SKM-1 (cell line): ENCODE measurements around the gene KLHL29.
A peak's percentile ranks its signal among the peaks of the same experiment; 100 is the strongest.

Source experiments
- DNase-seq: peaks from one replicate; lab custom pipeline; 2025; ENCODE audit not compliant: unreplicated experiment; lab: John Stamatoyannopoulos, UW

KLHL29 gene

GRCh38 chr2:23468474-23469141 lies 83.6 kb downstream of the KLHL29 start:
- DNase-seq = no peak

- no peak for DNase-seq
Observed at GRCh38 chr2:23469142-23469540, 84.2 kb downstream of the KLHL29 start.

DNA sequence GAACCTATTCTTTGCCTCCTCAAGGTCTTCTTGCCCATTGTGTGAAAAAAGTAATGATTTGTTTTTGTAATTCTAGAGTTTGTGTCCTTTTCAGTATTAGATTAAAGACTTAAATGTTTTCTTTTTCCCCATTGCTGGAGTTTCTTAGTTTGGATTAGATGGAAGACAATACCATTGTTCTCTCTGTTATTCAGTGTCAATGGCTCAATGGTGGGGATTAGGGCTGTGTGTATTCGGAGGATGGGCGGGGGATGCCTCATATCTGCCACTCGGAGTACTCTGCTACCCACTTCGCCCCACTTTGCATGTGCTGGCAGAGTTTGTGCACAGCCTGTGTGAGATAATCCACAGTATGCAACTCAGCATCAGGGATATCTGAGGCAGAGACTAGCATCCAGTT lies 90.1 kb downstream of the KLHL29 start:
- no peak for DNase-seq

- no peak for DNase-seq
Observed at GRCh38 chr2:23475473-23475872, 90.5 kb downstream of the KLHL29 start.

DNA sequence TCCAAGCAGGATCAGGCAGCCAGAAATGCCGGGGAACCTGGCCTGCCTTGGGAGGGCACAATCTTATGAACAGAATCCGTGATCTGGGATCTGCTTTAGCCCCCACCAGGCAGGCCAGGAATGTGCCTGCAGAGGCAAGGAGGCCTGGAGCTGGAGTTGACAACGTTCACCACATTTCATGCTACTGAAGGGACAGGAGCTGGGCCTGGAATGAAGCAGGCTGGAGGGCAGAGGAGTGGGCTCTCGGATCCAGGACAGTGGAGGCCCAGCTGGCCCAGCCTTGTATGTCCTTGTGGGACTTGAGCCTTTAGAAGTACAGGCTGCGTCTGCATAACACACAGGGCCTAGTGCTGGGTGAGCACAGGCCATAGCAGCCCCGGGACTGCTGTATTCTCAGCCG lies 91.8 kb downstream of the KLHL29 start:
- DNase-seq = no peak

DNA sequence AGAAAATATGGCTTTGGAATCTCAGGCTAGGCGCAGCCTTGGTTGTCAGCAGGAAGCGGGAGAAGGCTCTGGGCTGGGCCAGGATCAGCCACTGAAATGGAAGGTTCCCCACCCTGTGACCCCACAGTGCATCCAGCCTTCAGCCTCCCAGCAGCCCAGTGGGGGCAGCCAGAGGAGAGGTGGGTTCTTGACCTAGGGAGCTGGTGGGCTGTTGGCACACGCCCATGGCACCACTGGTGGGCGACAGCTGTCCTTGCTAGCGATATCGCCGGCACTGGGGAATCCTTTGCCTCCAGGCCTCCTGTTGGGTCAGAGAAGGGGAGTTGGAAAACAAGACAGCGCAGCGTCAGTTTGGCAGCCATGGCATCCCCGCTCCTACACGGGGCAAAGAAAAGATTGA lies 92.4 kb downstream of the KLHL29 start:
- no peak for DNase-seq

DNA sequence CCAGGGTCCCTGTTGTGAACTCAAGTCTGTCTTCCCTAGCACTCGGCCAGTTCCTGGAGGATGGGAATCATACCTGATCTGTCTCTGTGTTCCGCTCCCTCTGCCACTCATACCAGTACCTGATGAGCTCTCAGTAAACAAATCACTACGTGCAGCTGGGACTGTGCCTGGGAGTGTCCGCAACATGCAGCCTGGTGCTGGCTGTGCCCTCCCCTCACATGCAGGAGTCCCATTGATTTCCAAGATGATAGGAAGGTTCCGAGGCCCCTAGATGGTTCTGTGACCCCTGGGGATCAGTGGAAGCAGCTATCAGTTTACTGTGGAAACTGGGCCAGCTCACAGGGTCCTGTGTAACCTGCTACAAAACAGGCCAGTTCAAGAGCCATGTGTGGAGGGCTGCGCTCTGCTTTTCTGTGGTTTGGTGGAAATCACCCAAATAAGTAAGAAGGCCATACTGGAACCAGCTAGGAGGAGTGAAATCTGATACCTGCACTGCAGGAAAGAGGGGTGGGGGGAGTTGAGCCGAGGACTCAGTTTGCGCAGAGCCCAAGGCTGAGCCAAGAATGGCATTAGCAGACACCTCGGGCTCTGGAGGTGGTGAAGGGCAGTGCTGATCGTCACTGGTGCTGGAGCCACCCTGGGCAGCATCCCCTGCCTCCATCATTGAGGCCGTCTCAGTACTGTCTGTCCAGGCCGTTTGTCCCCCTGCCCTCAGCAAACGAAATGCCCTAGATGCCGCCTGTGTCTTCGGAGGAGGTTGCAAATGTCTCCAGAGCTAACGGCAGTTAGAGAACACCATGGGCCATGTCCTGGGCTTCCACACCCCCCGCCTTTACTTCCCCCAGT lies 93.3 kb downstream of the KLHL29 start:
- DNase-seq = no peak

- no peak for DNase-seq
Observed at GRCh38 chr2:23478933-23479683, 94.1 kb downstream of the KLHL29 start.

DNA sequence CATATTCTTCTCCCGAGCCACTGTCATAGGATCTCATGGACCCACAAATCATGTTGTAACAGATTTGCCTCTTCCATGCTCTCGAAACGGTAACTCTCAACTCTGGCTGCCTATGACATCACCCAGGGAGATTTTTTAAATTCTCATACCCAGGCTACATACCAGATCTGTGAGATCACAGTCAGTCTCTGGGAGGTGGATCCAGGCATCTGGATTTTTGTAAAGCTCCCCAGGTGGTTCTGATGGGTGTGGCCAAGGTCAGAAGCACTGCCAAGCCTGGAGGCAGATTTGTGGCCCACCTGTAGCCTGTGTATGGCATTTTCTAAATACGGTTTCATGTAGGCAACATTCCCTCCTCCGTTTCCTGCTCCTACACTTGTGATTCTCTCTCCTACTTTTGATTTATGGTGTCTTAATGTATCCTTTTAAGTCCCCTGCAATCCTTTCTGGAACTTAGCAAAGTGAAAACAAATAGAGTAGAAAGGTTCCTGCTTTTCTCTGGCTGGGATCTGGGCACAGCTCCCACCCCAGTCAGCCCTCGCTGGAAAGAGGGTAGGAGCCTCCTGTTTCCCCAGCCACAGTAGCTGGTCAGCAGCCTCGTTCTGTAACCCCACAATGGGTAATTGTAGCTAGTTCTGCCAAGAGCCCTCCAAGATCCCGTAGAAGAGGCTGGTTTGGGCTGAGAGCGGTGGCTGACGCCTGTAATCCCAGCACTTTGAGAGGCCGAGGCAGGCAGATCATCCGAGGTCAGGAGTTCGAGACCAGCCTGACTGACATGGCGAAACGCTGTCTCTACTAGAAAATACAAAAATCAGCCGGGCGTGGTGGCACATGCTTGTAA lies 96.2 kb downstream of the KLHL29 start:
- DNase-seq = no peak

- DNase-seq = no peak
Observed at GRCh38 chr2:23482188-23482587, 97.2 kb downstream of the KLHL29 start.

DNA sequence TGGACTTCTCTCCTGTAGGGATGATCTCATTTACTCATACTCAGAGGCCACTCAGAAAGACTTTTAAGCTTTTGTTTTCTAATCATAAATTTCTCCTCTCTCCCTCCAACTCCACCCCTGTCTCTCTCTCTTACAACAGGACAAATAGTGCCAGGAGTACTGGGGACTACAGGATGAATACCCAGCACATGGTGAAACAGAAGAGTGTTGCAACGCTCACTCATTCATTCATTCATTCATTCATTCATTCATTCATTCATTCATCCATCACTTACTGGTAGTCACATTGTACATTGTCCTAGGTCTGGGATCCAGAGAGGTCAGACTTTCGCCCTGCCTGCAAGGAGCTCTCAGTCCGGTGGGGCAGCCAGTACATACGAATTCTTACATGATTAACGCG lies 97.6 kb downstream of the KLHL29 start:
- DNase-seq = no peak

- DNase-seq = no peak
Observed at GRCh38 chr2:23483791-23484190, 98.8 kb downstream of the KLHL29 start.

GRCh38 chr2:23484275-23484674 lies 99.3 kb downstream of the KLHL29 start:
- no peak for DNase-seq

DNA sequence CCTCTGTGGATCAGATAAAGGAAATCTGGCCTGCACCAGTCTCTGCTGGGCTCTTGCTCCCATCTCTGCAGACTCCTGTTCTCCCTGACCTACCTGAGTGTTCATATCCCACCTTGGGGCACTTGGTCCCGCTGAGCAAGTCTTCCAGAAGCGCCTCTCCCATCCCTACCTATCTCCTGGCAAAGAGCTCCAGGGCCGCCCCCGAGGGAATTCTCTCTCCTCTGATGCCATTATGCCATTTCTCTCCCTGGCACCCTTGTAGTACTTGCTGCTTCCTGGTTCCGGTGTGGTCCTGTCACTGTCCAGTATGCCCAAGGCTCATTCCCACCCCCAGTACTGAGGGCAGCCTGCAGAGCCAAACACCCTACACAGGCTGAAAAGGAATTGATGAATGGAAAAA lies 99.8 kb downstream of the KLHL29 start:
- DNase-seq = no peak

GRCh38 chr2:23485261-23485660 lies 100.3 kb downstream of the KLHL29 start:
- DNase-seq = no peak

DNA sequence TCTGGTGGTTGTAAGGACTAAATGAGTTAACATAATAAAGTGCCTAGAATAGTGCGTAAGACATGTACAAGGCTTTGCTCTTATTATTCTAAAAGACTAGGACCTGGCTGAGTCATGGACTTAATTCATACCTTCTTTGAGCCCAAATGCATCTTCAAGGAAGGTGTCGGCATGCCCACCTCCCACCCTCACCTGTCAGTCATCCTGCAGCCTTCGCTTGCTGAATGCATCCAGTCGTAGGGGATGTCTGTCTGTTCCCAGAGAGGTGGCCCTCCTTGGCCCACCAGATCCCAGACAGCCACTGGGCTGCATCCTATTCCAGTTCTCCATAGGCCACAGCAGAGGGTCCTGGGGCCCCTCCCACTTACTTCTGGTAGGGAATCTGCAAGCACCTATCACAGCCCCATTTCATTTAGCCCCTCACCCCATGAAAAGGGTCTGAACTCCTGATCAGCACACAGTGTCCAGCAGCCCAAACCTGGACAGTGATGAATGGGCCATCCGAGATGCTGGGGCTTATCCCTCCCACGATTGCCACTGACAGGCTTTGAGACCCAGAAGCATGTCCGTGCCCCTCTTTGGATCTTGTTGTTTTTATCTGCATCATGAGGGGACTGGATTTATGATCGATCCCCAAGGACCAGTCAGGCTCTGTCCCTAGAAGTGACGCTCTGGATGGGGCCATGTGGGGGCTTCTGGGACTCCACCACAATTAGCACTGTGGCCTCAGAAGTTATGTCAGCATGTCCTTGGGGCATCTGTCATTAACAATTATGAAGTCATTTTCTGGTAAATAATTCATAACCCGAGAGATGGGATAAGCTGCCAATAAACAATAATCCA lies 101.1 kb downstream of the KLHL29 start:
- DNase-seq = no peak

GRCh38 chr2:23486684-23487075 lies 101.7 kb downstream of the KLHL29 start:
- DNase-seq = no peak

- DNase-seq = peak; percentile 18
Observed at GRCh38 chr2:23487735-23488492, 102.9 kb downstream of the KLHL29 start.

GRCh38 chr2:23488584-23488983 lies 103.6 kb downstream of the KLHL29 start:
- DNase-seq = no peak
